GM19043 (cell line): Measurements from ENCODE around the gene POU4F3.

Experiments used
- ATAC-seq: cut with Tn5 transposase; IDR thresholded peaks from one replicate; pipeline ENCODE4 v1.9.1; 2021; ENCODE audit warnings: low read depth; ENCODE audit not compliant: unreplicated experiment

POU4F3 gene

GRCh38 chr5:146339715-146340259 lies 1.1 kb downstream of the POU4F3 start:
- ATAC-seq = no peak

GRCh38 chr5:146340260-146341081 lies 1.8 kb downstream of the POU4F3 start:
- ATAC-seq = no peak

- ATAC-seq = no peak
Observed at GRCh38 chr5:146341854-146342253, 3.2 kb downstream of the POU4F3 start.

- no peak for ATAC-seq
Observed at GRCh38 chr5:146342519-146342881, 3.9 kb downstream of the POU4F3 start.

GRCh38 chr5:146342882-146343865 lies 4.5 kb downstream of the POU4F3 start:
- ATAC-seq = no peak

- no peak for ATAC-seq
Observed at GRCh38 chr5:146344155-146345118, 5.8 kb downstream of the POU4F3 start.

GRCh38 chr5:146345240-146345577 lies 6.6 kb downstream of the POU4F3 start:
- ATAC-seq = no peak

- no peak for ATAC-seq
Observed at GRCh38 chr5:146345578-146346366, 7.1 kb downstream of the POU4F3 start.

GRCh38 chr5:146357126-146357525 lies 18.5 kb downstream of the POU4F3 start:
- no peak for ATAC-seq

- no peak for ATAC-seq
Observed at GRCh38 chr5:146359836-146360235, 21.2 kb downstream of the POU4F3 start.

- ATAC-seq = no peak
Observed at GRCh38 chr5:146363161-146363874, 24.7 kb downstream of the POU4F3 start.

- ATAC-seq = no peak
Observed at GRCh38 chr5:146365618-146366017, 27.0 kb downstream of the POU4F3 start.

- ATAC-seq = no peak
Observed at GRCh38 chr5:146366904-146367303, 28.3 kb downstream of the POU4F3 start.

- ATAC-seq = no peak
Observed at GRCh38 chr5:146368137-146368536, 29.5 kb downstream of the POU4F3 start.

- no peak for ATAC-seq
Observed at GRCh38 chr5:146369691-146370090, 31.1 kb downstream of the POU4F3 start.

- no peak for ATAC-seq
Observed at GRCh38 chr5:146376821-146377220, 38.2 kb downstream of the POU4F3 start.

GRCh38 chr5:146378986-146379385 lies 40.3 kb downstream of the POU4F3 start:
- ATAC-seq = no peak

- ATAC-seq = no peak
Observed at GRCh38 chr5:146380714-146381113, 42.1 kb downstream of the POU4F3 start.

GRCh38 chr5:146388386-146388785 lies 49.7 kb downstream of the POU4F3 start:
- no peak for ATAC-seq
